GM18867 (cell line): ENCODE data around the gene OLFML2B.
A peak's percentile ranks its signal among the peaks of the same experiment; 100 is the strongest.

Source experiments
- ATAC-seq: cut with Tn5 transposase; IDR thresholded peaks from one replicate; pipeline ENCODE4 v1.9.1; 2021; ENCODE audit warnings: mild to moderate bottlenecking, moderate library complexity; ENCODE audit not compliant: unreplicated experiment

Gene OLFML2B

DNA sequence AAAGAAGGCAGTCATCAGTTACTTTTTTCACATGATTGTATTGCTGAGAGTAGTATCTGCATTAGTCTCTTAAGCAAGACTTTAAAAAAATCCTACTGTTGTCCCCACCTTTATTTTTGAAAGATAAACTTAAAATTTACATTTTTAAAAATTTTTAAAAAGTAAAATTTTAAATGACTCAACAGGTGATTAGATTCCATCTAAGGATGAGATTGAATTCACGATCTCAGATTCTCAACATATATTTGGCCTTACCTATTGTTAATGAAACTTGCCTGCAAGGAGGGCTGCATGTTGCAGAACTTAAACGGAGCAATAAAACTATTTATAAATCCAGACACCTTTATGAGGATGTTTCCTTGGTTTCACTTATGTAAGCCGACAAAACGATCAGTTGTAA is 75.2 kb downstream of the OLFML2B start:
- no peak for ATAC-seq

- no peak for ATAC-seq
Measured at GRCh38 chr1:161946071-161946987, 77.3 kb downstream of the OLFML2B start.

GRCh38 chr1:161945306-161946060 is 78.2 kb downstream of the OLFML2B start:
- ATAC-seq: no peak

GRCh38 chr1:161944381-161944780 is 79.3 kb downstream of the OLFML2B start:
- no peak for ATAC-seq

GRCh38 chr1:161943737-161944136 is 79.9 kb downstream of the OLFML2B start:
- no peak for ATAC-seq

DNA sequence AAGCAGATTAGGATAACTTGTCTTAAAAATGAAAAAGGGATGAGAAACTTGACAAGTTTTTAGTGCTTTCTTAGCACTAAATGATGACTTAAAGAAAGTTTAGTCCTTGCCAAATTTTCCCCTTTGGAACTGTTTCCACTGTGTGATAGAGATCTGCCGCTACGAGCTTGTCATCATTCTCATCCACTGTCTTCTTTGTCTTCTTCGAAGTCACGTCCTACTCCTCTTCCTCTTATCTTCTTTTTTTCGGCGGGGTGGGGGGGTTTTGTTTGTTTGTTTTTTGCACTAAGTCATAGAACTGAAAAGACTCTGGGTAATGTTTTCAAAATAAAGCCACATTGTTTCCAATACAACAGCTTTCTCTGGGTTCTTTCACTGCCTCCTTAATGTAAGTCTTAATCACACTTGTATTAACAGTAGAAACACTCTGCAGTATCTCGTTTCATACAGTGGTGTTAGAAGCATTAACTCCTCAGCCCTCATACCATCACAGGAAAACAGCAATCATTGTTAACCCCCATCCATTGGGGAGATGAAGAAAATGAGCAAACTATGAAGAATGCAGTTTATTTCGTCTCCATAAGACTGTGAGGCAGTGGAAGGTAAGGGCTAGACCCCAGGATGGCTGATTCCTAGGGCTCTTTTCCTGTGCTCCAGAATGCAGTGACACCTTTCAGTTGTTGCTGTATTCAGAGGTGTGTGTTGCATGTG is 81.8 kb downstream of the OLFML2B start:
- ATAC-seq: no peak

DNA sequence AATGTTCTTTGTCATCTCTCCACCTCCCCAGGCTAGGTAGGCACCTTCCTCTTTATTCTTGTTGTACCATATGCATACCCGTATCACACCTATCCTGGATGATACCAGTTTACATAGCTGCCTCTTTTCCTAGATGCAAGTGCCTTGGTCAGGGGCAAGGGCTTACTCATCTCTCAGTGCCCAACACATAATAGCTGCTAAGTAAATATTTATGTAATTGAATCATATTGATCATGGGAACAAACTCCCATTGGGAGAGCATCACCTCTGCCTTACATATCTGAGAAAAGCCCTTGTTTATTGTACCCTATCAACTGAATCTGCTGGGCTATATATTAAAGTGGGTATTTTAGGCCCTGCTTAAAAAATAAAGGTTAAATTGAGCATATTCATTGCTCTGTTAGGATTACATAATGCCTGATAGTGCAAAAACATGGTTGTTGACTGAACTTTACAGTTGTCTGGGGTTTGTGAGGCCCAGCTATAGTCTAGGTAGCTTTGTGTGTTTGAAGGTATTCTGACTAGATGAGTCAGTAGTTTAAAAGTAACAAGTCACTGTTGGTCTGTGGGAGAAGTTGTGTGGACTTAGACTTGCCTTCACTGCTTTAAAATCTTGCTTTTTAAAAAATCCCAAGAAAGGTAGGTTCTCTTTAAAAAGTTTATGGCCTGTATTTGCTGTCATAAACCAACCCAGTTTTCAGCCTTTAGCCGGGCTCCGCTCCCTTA is 82.6 kb downstream of the OLFML2B start:
- no peak for ATAC-seq

- ATAC-seq: no peak
Measured at GRCh38 chr1:161936786-161937185, 86.9 kb downstream of the OLFML2B start.

DNA sequence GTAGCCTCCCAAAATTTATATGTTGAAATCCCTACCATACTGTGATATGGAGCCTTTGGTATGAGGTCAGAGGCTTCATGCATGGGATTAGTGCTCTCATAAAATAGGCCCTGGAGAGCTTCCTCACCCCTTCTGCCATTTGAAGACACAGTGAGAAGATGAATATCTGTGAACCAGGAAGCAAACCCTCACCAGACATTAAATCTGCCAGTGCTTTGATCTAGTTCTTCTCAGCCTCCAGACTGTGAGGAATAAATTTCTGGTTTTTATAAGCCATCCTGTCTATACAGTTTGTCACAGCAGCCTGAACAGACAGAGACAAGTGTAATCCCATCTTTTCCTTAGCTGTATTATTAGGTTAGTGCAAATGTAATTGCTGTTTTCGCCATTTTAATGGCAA is 88.4 kb downstream of the OLFML2B start:
- no peak for ATAC-seq

DNA sequence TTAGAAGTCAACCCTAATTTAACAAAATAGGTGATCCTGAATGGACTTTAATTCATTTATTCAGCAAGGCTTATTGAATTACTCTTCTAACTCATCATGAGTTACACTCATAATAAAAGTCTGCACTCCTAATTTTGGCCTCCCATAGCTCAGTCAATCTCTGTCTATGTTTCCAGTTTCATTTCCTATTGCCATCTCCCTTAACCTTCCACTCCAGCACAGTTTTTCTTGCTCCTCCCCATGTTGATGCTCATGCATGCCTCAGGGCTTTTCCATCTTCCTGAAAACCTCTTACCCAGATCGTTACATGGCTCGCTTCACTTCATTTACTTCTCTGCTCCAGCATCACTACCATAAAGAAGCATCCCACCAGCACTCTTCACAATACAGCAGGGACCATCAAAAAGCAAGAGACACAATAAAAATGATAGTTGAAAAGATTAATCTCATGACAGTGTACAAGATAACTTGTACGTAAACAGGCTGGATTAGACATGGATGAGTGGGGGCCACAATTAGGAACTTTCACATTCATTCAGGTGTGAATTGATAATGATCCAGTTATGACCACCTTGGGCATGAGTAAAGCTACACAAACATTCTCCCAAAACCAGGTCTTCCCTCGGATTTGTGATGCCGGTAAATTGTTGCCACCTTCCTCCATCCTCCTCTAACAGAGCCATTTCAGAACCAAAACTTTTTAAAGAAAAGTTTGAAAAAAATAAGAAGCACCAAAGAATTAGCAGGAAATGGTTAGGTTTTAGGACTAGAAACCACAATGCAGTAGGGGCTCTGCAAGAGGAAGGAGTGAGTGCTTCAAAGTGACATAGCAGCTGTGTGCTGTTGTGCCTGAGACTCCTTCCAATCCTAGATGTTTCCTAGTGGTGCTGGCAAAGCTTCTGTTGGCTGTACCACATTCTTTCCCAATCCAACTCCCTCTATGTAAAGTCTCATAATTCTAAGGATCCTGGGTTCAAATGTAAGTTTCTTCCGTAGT is 89.8 kb downstream of the OLFML2B start:
- peak; percentile 49 for ATAC-seq
